ENCODE measurements around the gene OR2L2.

The OR2L2 gene, protein sequence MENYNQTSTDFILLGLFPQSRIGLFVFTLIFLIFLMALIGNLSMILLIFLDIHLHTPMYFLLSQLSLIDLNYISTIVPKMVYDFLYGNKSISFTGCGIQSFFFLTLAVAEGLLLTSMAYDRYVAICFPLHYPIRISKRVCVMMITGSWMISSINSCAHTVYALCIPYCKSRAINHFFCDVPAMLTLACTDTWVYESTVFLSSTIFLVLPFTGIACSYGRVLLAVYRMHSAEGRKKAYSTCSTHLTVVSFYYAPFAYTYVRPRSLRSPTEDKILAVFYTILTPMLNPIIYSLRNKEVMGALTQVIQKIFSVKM

DNA sequence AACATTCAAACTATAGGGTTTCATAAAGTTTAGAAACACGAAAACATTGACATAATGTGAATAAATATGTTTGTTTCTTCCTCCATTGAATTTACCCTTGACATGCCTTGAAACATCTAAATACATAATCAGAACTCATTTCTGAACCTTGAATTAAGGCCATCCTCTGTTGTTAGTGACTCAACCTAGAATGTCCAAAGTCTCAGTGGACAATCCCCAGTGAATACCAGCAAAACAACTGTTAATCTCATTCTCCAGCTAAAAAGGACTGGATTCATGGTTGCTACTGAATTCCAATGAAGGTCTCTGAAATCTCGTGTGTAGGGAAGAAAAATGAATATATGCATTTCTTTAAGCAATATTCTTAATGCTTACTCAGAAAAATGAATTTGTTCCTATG, at the start of gene OR2L2:
Gene OR2L2 (plus strand): TSS at position 301 of the 400 bp plus-strand sequence. CDS start 8,198 bp downstream, outside the sequence.
- Histone ChIP-seq H3K27ac (no peak within 1 kb of the TSS), H3K4me3 (no peak within 1 kb of the TSS)
- TF ChIP-seq, protein P1, sequence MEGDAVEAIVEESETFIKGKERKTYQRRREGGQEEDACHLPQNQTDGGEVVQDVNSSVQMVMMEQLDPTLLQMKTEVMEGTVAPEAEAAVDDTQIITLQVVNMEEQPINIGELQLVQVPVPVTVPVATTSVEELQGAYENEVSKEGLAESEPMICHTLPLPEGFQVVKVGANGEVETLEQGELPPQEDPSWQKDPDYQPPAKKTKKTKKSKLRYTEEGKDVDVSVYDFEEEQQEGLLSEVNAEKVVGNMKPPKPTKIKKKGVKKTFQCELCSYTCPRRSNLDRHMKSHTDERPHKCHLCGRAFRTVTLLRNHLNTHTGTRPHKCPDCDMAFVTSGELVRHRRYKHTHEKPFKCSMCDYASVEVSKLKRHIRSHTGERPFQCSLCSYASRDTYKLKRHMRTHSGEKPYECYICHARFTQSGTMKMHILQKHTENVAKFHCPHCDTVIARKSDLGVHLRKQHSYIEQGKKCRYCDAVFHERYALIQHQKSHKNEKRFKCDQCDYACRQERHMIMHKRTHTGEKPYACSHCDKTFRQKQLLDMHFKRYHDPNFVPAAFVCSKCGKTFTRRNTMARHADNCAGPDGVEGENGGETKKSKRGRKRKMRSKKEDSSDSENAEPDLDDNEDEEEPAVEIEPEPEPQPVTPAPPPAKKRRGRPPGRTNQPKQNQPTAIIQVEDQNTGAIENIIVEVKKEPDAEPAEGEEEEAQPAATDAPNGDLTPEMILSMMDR (IDR thresholded peaks at IDR 0.05): no peak
- no peak for DNase-seq (ENCODE audit: low spot score)

DNA sequence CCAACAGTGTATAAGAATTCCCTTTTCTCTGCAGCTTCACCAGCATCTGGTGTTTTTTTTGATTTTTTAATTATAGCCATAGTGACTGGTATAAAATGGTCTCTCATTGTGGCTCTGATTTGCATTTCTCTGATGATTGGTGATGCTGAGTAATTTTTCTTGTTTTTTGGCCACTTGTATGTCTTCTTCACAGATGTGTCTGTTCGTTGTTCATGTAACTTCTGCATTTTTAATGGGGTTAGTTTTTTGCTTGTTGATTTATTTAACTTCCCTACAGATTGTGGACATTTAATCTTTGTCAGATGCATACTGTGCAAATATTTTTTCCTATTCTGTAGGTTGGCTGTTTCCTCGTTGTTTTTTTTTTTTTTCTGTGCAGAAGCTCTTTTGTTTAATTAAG, 36.9 kb upstream of the OR2L2 start:
- DNase-seq (ENCODE audit: low spot score): no peak
- no peak overlapping the region for H3K27ac ChIP-seq
- TF ChIP-seq, protein P1 (IDR thresholded peaks at IDR 0.05): no peak
- H3K4me3 ChIP-seq: no peak overlapping the region

DNA sequence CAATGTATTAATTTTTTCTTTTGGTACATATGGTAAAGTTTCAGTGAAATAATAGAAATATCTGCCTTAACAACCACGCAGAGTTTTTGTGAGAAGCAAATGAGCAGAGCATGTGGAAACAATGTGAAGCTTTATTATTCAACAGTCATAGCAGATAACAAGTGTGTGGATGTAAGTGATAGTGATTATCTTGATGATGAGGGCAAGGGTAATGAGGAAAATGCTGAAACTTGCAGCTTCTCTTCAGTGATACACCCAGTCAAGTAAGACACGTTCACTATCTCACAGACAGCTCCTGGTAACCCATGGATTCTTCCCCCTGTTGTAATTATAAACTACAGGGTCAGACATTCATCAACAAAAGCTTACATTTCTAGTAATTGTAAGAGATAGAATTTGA, 31.1 kb upstream of the OR2L2 start:
- no peak for DNase-seq (ENCODE audit: low spot score)
- Histone ChIP-seq H3K27ac (no peak overlapping the region), H3K4me3 (no peak overlapping the region)
- TF ChIP-seq, protein P1 (IDR thresholded peaks at IDR 0.05): no peak

DNA sequence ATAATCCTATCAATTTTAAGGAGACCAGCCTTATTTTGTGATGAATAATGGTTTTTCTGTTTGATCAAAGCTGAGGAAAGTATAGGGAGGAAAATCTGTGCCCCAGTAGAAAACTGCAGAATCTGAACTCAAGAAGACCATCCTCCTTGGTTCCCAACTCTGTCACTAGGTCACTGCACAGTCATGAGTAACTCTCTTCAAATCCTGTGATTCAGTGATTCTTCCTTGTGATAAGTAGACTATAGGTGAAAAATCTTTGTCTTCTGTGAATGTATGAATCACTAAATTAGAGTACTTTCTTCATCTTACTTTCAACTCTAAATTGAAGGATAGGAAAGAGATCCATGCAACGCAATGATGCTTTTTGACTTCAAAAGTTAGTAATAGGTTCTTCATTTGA, 29.7 kb upstream of the OR2L2 start:
- TF ChIP-seq, protein P1 (IDR thresholded peaks at IDR 0.05): no peak
- no peak for DNase-seq (ENCODE audit: low spot score)
- no peak overlapping the region for H3K4me3 ChIP-seq
- H3K27ac ChIP-seq: no peak overlapping the region

DNA sequence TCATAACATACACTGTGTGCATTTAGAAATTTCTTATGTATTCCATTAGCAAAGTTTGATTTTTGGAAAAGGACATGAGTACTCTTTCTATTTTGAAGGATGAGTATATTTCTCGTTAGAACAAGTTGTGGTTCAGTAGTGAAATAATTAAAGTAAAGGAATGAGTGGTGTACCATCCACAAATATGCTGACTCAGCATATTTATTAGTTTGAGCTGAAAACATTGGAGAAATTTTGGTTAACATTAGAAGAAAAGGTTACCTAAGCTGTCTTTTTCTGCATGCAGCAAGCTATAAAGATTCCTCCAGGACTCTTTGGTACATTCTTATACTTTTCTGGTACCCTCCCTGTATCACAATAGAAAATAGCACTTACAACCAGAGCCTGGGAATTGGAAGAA, 22.1 kb upstream of the OR2L2 start:
- no peak overlapping the region for H3K4me3 ChIP-seq
- TF ChIP-seq, protein P1 (IDR thresholded peaks at IDR 0.05): no peak
- no peak for DNase-seq (ENCODE audit: low spot score)
- H3K27ac ChIP-seq: no peak overlapping the region

DNA sequence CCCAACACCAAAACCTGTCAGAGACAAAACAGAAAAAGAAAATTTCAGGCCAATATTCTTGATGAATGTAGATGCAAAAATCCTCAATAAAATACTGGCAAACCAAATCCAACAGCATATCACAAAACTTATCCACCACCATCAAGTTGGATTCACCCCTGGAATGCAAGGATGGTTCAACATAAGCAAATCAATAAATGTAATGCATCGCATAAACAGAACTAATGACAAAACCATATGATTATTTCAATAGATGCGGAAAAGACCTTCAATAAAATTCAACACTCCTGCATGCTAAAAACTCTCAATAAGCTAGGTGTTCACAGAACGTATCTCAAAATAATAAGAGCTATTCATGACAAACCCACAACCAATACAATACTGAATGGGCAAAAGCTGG, 20.2 kb upstream of the OR2L2 start:
- TF ChIP-seq, protein P1 (IDR thresholded peaks at IDR 0.05): no peak
- Histone ChIP-seq H3K27ac (no peak overlapping the region), H3K4me3 (no peak overlapping the region)
- no peak for DNase-seq (ENCODE audit: low spot score)

DNA sequence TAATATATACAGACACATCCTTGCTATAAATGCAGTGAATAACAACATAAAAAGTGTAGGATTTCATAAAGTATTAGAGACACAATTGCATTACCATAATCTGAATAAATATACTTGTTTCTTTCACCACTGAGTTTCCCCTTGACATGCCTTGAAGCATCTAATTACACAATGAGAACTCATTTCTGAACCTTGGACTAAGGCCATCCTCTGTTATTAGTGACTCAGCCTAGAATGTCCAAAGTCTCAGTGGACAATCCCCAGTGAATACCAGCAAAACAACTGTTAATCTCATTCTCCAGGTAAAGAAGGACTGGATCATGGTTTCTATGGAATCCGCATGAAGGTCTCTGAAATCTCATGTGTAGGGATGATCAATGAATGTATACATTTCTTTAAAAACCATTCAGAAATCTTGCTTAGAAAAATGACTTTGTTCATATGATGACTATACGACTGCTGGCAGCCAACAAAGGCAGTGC, 16.6 kb upstream of the OR2L2 start, which contains the start of gene OR2L5:
Gene OR2L5 (plus strand): TSS at position 432 of the 482 bp plus-strand sequence. CDS start 8,288 bp downstream, outside the sequence.
- TF ChIP-seq, protein P1 (IDR thresholded peaks at IDR 0.05): no peak
- DNase-seq (ENCODE audit: low spot score): no peak
- Histone ChIP-seq H3K27ac (no peak within 1 kb of the TSS), H3K4me3 (no peak within 1 kb of the TSS)
